Stimulated activated CD8-positive, alpha-beta memory T cell treated with anti-CD3 and anti-CD28 coated beads, Interleukin-2, amount 100 ng/mL, for 1 hour (primary cell): ENCODE data around the gene CACNA1I.
A peak's percentile ranks its signal among the peaks of the same experiment; 100 is the strongest.

Source experiments
- DNase-seq, 2 donors: peaks; one replicate each; pipeline ENCODE4 v3.0.0-alpha.2; 2020; ENCODE audit warnings: low read depth in 2 of 2

The CACNA1I gene

DNA sequence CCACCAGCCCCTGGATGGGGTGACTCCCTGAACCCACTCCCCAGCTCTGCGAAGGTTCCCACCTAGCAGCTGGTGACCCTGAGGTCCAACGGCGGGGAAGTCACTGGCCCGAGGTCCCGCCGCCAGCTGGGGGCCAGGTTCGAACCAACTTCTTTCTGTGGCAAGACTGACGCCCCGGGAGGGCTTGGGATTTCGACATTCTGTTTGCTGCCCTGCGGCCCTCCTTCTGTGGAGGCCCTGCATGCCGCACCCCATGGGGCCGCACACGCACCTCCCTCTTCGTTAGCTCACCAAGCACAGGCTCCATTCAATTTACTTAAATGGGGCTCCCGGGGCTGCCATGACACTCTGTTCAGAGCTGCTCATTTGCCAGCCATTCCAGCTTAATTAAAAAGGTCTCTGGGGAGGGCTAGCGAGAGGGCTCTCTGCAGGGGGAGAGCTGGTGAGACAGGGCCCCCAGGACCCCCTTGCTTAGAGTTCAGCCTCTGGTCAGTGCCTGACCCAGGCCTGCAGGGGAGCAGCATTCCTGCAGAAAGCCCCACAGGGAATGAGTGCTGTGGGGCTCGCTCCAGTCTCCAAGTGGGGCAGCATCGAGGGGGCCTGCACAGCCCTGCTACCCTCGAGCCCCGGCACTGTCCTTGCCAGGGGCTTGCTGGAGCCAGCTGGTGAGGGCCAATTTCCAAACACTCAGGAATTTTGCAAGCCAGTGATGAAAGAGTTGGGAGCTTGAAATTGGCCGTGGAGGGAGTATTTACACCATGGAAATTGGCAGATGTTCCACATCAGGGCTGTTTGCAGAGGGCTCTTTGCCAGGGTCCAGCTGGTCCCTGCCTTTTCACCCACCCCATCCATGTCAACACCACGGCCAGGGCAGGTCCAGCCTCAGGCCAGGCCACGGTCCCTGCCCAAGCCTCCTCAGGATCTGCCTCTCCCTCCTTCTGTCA lies 80.8 kb downstream of the CACNA1I start:
- no peak for DNase-seq

- no peak for DNase-seq
Observed at GRCh38 chr22:39652990-39653786, 82.6 kb downstream of the CACNA1I start.

DNA sequence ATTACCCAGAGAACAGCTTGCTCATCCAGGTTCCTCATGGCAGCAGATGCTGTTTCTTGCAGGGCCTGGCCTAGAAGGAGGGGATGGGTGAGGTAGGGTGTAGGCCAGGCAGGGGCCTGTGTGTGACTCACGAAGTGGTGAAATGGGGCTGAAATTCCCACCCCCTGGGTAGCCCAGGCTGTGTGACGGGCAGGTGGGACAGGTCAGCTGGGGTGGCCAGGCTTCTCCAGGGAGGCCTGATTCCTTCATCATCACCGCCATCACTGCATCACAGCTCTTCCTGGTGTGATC lies 83.2 kb downstream of the CACNA1I start:
- DNase-seq: no peak

DNA sequence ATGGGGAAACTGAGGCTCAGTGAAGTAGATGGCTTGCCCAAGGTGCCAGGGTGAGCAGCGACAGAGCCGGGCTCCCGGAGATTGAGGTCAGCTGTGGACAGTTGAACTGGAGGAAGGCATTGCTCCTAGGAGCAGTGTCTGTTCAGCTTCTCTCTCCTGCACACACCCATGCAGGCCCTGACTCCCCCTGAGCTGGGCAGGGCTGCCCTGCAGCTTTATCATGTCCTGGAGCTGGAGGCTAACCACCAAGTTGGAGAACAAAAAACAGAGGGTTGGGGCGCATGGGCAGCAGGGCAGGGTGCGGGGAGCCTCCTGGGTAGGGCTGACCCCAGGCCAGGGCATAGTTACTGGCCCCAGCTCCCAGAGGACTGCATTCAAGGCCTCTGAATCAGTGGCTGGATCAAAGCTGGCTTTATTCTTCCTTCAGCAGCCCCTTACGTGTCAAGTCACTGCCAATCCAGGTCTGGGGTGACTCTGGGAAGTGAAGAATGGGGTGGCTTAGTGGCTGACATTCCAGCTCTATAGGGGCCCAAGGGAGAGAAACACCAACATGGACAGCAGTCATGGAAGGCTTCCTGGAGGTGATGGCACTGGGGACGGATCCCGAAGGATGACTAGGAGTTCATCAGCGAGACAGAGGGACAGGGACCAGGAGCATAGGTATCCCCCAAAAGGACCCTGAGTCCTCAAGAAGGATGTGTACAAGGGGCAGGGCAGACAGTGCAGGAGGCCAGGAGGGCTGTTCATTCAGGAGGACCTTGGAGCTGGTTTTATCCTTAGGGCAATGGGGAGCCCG lies 83.8 kb downstream of the CACNA1I start:
- no peak for DNase-seq

DNA sequence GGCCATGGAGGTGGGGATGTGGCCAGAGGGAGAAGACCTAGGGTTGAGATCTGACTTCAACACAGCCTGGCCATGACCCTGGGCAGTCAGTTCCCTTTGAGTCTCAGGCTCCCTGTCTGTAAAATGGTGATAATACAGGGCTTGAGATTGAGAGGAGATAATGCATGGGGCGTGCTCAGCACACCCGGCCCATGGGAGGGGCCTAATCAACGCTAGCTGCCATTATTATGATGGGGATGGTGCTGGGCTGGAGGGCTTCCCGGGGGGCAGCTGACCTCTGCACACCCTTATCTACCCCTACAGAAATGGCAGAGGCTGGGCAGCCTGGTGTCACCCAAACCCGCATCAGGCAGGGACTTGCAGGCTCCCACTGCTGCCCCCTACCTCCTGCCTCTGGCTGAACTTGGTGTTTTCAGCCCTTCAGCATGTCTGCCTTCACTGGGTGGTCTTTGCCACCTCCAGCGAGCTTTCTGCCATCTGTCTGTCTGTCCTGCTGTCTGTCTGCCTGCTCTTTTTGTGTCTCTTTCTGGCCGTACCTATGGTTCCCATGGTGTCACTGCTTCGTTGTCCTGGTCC lies 84.5 kb downstream of the CACNA1I start:
- no peak for DNase-seq

DNA sequence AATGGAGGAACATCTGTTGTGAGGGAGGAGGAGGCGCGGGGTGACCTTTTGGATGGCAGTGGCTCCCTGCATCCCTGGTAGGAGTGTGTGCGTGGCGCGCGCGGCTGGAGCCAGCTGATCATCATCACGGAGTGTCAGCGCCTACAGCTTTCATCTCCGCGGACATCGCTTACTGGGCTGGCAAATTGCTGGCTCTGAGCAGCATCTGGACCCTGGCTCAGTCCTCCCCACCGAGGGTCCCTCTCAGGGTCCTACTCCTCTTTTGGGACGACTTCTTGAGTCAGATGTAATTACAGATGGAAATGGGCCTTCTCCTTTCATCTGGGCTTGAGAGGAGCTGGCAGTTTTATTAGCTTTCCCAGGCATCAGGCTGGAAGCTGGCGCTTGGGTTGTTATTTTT lies 85.3 kb downstream of the CACNA1I start:
- DNase-seq: no peak

- no peak for DNase-seq
Observed at GRCh38 chr22:39656495-39657490, 86.2 kb downstream of the CACNA1I start.

DNA sequence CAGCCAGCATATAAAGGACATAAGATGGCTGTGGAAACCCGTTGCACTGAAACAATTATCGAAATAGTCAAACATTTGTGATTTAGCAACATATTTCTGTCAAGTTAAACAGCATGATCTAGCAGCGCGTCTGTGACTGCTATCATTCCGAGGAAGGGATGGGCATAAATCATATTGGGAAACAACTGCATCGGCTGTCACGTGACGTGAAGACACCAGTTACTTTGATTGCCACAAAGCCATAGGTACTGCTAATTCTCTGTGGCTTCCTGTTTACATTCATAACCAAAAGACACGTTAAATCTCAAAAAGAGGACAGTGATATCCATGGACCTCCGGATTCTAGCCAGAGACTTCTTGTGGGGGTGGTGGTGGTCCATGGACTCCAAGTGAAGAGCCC lies 87.8 kb downstream of the CACNA1I start:
- DNase-seq: no peak

GRCh38 chr22:39658806-39659463 lies 88.4 kb downstream of the CACNA1I start:
- no peak for DNase-seq

DNA sequence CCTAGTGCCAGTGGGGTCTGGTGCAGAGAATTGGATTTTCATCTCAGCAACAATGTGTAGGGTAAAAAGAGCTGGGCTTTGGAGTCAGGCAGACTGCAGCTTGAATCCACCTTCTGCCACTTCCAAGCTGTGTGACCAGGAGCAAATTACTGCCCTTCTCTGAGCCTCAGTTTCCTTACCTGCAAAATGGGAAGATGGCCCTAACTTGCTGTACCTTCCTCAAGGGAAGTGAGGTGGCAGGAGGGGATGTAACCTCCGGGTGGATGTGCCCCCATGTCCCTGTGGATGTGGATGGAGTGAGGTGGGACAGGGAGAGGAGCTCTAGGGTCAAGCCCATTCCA lies 90.9 kb downstream of the CACNA1I start:
- DNase-seq: no peak

DNA sequence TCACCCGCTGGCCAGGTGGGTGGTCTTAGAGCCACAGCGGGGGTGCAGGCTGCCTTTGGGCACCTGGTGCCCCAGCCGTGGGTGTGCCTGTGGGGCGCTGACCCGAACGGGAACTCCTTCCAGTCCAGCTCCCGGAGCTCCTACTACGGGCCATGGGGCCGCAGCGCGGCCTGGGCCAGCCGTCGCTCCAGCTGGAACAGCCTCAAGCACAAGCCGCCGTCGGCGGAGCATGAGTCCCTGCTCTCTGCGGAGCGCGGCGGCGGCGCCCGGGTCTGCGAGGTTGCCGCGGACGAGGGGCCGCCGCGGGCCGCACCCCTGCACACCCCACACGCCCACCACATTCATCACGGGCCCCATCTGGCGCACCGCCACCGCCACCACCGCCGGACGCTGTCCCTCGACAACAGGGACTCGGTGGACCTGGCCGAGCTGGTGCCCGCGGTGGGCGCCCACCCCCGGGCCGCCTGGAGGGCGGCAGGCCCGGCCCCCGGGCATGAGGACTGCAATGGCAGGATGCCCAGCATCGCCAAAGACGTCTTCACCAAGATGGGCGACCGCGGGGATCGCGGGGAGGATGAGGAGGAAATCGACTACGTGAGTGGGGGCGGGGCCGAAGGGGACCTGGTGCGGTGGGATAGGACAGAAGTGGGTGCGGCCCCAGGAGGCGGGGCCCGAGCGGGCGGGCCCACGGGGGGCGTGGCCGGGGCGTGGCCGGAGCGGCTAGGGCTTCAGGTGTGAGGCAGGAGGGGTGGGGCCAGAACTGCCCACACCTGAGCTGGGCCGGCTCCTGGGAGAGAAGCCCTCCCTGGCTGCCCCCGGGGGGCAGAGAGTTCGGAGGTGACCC lies 91.5 kb downstream of the CACNA1I start:
- peak; percentile 48 to 67 for DNase-seq

DNA sequence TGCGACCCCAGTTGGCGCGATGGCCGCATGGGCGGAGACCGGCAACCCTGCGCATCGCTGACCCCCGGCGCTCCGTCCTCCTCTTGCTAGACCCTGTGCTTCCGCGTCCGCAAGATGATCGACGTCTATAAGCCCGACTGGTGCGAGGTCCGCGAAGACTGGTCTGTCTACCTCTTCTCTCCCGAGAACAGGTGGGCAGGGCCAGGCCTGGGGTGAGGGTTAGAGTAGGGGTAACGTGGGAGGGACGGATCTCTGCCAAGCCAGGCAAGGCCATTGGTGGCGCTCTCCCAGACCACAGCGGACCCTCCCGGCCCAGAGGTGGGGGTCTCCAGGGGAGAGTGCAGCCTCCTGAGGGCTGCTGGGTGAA lies 92.1 kb downstream of the CACNA1I start:
- no peak for DNase-seq

DNA sequence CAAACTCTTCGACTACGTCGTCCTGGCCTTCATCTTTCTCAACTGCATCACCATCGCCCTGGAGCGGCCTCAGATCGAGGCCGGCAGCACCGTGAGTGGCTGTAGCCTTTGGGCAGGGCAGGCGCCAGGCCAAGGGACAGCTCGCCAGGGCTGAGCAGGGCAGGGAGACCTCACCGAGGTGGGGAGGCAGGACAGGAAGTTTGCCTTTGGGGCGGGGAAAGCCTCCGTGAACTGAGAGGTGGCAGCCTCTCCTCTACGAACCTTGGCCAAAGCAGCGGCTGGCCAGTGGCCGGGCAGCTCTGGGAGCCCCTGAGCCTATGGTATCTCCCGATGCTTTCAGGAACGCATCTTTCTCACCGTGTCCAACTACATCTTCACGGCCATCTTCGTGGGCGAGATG lies 93.2 kb downstream of the CACNA1I start:
- no peak for DNase-seq

- peak in 1 of 2 donors; percentile 9 for DNase-seq
Observed at GRCh38 chr22:39664485-39665200, 94.1 kb downstream of the CACNA1I start.

DNA sequence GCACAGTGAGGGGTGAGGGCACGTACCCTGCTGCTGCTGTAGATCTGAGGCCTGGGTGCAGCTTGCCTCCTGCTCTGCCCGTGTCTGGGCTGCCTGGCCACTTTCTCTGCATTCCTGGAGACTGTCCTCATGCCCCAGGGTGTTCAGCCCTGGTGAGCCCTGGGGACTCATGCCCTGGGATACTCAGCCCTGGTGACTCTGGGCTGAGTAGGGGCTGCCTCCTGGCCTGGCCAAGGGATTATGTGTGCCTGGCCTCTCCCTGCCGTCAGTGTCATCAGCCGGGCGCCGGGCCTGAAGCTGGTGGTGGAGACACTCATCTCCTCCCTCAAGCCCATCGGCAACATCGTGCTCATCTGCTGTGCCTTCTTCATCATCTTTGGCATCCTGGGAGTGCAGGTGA lies 94.7 kb downstream of the CACNA1I start:
- no peak for DNase-seq

GRCh38 chr22:39665661-39666431 lies 95.3 kb downstream of the CACNA1I start:
- DNase-seq: no peak

- no peak for DNase-seq
Observed at GRCh38 chr22:39666495-39666894, 95.9 kb downstream of the CACNA1I start.

- DNase-seq: no peak
Observed at GRCh38 chr22:39666926-39667325, 96.4 kb downstream of the CACNA1I start.
